ENCODE results near the gene CALU.

The CALU gene

DNA sequence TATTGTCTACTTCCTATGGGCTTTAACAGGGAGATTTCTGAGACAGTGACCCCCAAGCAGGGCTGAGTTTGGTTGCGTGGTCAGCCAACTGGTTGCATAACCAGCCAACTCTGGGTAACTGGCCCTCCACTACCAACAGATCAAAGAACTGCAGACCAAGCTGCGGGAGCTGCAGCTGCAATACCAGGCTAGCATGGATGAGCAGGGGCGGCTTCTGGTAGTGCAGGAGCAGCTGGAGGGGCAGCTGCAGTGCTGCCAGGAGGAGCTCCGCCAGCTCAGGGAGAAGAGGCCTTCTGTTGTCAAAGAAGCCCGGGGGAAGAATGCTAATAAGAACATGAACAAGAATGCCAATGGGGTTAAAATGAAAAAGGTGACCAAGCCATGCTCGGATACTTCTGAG is 75.3 kb downstream of the CALU start:
- no peak for DNase-seq

DNA sequence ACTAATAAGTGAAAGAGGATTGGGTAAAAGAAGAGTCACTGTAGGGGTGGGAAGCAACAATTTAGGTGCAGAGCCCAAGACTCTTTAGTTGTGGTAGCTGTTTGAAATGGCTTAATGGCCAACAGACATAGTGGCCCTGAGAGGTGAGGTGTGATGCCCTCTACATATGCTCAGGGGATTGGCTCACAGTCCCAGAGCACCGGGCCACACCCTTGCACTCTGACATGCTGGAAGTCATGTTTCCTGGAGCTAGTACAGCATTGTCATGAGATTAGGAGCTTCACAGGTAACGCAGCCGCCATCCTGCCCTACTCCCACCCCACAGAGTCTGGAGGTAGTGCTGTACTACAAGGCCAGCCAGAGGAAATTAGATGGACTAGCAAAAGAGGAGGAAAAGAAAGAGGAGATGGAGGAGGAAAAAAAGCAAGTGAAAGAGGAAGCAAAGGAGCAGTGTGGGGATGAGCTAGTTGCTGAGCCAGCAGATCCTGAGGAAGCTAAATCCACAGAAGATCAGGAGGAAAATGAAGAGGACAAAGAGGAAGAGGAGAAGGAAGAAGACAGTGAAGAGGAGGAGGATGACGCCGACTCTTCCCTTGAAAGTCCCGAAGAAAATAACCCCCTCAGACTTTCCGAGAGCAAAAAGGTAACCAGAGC is 76.3 kb downstream of the CALU start:
- DNase-seq, result no peak

DNA sequence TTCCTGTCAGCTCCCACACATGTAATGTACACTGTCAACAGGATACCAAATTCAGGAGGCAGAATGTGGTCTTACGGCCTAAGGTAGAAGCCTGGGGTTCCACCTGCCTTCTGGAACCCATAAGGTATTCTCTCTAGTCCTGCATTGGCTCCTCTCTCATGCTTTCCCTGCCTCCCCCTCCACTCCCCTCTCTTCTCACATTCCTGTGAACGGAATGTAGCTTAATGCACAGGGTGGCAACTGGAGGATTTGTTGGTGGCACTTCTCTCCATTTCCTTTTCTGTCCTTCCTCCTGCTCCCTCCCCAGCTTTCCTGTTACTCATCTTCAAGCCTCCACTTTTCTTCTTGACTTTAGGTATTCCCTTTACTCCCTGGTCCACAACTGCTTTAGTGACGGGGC is 79.5 kb downstream of the CALU start:
- DNase-seq, result no peak

Data from NCI-H748 treated with DMSO at 0.1 percent for 48 hours (cell line).